Measurements from ENCODE around the gene RTRAF.

RTRAF gene

DNA sequence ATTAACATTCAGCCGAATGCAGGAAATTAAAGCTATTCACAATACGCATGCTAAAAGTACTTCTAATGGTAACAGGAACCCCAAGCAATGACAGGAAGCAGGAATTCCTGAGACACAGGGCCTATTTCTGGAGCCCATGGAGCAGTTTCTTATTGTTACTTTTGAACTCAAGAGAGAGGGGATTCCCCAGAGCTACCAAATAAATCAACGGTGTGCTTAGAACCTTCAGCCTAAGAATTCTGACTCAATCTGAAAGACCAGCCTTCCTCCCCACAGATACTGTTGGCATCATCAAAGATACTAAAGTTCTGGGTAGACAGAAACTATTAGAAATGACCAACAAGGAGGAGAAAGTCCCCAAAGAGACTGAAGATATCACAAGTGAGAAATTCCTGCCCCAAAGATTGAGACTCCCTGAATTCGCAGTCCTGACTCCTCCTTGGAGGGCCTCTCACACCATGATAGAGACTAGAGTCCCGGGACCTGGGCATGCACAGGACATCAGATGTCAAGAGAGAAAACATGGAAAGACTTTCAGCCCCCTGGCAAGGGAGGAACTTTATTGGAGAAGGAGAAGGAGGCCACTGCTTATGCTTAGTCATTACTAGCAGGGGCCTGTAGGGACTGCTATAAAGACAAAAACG, 32.7 kb downstream of the RTRAF start:
- DNase-seq = no peak

DNA sequence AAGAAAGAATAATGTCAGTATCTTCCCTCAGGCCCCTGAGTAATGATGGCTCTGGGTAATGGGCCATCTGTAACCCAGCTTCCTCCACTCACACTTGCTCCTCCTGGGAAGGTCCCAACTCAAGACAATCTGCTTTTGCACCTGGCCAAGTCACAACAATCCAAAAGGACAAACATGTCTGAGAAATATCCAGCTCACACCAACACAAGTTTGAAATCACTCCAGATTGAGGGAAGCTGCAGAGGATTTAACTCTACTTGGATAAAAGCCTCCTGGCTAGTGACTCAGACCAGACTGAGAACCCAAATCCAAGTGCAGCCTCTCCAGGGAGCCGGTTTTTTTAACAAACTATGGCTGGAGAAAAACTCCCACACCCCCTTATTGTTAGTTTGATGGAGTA, 34.2 kb downstream of the RTRAF start:
- DNase-seq = no peak

DNA sequence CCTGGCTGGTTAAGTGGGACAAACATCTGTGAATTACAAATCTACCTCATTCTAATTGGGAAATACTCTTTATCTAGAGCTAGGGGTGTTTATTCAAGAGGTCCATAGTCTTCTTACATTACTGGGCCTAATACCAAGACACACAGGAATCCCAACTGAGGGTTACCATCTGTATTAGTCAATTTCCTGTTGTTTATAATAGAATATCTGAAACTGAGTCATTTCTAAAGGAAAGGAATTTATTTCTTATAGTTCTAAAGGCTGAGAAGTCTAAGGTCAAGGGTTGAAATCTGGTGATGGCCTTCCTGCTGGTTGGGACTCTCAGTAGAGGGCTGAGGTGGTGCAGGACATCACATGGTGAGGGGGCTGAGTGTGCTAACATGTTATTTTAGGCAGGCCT, 36.0 kb downstream of the RTRAF start:
- no peak for DNase-seq

DNA sequence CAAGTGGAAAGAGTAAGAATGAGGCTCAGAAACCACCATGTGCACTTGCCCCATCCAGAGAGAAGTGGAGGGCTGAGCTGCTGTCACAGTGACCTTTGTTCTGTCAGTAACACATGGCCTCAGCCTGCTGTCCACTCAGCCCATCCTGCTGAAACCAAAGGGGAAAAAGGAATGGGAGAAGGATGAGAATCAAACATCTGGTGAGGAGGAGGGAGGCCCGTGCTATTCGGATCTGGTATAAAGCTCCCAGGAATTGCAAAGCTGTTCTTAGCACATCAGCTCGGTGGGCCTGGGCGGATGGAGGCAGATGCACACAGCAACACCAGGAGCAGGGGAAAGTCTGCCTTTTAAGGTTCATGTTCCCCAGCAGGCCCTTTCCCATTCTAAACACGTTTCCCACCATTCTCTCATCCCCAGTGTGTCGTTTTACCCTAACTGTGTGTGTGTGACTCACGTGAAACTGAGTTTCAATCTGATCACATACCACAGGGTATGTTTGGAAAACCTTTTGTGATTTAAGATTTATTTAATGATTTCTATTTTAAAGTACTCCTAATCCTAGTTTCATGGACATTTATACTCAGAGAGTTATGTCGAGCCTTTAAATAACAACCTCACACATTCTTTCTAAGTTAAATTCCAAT, 36.8 kb downstream of the RTRAF start:
- no peak for DNase-seq

DNA sequence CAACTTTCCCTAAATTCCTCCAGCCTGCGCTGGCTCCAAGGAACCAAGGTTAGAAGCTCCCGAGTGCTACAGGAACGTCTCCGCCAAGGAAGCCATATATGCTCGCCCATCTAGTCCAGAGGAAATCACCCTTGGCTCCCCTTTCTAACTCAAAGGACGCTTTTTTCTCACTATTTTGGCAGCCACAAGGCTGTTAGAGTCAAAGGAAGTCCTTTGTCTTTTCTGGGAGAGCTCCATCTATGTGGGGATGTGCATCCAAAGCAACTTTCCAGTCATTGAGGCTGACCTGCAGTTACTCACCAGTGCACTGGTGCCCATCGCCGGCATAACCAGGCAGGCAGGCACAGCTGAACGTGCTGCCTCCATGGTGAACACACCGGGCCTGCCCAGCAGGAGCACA, 37.6 kb downstream of the RTRAF start:
- DNase-seq = no peak

DNA sequence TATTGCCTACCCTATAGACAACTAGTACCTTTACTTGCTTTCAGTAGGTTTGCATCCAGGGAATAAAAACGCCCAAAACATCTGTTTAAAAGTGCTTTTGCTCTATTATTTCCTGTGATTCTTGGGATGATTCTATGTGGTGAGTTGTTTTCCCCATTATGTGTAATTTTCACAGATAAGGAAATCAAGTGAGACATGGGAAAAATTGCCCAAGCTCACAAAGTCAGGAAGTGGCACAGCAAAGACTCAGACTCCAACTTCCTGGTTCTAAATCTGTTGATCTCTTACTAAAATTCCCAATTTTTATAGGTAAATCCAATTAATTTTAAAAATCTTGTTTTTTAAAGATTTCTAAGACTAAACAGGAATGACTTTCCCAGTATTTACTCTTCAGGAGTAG, 40.5 kb downstream of the RTRAF start:
- DNase-seq = no peak

DNA sequence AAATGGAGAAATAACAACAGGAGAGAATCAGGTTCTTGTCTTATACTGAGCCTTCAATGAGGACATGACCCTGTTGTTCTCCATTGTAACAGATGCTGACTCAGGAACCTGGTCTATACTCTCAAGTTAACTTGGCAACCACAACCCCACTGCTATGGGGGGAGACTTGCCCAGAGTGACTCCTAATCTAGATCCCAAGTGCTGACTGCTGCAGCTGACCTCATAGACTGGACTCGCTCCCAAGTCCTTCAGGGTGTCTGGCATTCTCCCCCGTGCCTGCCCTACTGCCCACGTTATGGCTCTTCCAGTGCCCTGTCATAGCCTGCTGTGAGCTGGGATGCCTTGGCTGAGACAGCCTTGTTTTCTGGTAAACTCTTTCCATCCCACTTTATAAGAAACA, 42.4 kb downstream of the RTRAF start:
- no peak for DNase-seq

DNA sequence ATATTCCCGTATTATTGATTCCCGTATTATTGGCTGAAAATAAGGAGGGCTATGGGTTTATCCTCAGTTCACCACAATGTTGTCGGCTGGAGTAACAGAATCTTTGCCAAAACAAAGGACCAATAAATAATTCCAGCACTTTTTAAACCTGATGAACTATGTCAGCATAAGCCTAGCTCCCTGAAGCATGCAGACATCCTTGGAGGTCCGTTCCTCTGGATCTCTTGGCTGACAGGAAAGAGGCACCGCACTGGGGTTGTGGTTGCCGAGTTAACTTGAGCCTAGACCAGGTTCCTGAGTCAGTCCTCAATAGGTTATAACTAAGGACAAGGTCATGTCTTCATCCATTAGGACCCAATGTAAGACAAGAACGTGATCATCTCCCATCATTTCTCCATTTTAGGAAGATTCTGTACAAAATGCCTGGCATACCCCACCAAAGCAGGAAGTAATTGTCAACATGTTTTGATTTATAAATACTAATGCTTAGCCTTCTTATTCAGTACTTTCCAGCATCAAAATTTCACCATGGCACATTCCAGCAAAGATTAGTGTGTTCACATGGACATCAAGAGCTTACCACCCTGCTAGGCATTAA, 43.0 kb downstream of the RTRAF start:
- DNase-seq = no peak

DNA sequence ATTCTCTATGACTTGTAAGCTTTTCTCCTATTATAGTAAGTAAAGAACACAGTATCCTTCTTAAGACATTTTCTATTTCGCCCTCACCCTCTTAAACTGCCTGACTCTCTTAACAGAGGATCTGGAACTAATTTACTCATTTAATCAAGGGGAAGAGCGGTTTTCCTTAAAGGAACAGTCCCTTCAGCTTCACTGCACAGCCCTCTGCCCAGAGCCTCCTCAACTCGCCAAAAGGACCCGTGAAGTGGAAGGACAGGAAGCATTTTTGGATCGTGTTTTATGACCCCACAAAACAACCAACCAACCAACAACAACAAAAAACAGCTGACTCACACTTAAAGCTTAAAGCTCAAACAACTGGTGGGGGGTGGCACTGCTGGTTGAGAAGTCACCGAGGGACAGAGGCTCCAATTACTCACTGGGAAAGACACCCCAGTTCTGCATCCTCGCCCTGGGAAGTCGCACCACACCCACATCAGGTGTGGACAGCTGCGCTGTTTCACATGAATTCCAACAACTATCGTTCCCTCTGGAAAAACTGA, 43.8 kb downstream of the RTRAF start:
- DNase-seq = no peak

DNA sequence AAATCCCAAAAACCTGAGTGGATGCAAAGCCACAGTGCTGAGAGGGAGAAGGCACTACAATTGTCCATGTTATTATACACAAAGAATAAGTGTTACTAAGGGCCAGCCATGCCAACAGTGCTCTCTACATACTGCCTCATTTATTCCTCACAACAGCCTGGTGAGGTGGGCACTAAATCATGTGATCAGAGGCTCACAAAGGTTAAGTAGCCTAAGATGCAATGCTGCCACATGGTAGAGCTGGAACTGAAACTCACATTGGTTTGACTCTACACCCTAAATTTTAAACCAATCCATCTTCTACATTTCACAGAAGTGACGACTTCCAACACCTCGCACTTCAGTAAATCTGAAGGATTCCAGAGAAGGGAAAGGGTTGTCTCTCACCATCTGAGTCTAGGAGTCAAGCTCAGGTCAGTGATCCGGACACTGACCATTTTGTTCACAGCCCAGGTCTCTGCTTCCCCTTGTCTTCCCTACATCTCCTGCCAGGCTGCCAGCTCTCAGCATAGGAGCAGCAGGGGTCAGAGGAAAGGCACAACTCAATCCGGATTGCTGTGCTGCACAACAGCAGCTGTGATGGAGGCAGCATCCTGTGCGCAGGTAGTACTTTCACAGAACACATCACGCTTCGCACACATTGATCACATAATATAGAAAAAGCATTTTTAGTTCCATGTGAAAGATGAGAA, 49.9 kb downstream of the RTRAF start:
- no peak for DNase-seq

DNA sequence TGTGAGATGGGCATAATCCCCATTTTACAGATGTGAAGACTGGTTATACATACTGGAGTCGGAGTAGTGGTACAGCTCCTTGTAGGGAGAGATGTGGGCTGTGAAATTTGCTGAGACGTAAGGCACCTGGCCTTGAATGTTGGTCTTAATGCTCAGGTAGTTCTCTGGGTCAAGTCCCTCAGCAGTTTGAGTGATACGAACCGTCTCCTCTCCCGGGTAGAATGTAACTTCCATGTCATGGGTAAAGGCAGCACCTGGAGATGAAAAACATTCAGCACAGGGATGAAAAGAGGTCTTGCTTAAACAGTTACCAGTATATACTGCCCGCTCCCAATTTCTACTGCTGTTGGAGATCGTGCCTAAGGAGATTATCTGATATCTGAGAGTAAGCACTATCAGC, 51.3 kb downstream of the RTRAF start:
- DNase-seq = no peak

DNA sequence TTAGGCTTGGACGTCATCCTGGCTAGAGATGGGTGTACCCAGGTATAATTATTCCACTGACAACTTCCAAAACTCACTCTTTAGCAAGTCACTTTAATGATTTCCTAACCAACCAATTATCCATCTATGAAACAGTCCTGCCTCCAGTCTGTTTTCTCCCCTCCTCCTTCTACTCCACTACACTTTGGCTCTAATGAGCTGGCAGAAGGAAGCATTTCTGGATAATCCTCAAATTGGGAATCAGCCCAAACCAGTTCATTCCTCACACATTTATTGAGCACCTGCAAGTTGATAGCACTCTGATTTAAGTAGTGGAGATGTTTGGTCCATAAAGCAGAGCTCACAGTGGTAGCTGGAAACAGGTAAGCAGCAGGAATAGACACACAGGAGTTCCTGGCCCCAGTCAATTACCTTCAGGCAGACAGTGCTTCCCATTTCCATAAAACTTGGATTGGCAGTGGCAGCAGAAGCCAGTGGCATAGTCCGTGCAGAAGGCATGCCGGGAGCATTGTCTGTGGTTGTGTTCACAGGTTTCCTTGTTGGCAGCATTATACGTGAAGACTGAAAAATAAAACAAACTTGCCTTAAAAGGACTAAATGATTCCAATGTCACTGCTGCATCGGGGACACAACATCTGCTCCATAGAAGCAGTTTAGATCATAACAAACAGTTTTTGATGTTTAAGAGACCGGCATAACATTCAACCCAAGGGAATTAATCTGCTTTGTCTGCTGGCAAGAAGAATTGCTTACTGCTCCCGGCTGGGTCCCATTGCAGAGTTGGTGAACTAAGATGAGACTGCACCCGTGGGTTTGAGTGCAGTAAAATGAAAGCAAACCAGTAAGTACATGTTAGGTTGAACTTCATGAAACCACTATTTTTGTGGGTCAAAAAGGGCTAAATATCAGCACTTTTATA, 53.3 kb downstream of the RTRAF start:
- DNase-seq = no peak

DNA sequence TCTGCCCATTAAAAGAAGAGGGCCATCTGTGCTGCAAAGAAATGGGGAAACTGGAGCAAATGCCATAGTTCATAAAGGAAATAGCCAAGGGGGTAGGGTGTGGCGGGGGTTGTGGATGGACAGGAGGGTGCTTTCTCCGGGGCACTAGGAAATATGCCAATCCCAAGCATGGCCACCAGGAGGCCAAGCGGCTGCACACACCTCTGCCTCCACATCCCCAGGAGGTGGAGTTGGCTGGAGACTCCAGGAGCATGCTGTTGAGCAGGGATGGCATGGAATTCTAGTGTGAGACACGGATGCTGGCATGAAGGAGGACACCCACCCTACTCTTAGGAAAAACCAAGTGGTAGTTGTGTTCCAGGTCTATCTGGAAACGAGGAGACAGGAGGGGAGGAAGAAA, 54.3 kb downstream of the RTRAF start:
- DNase-seq = no peak

DNA sequence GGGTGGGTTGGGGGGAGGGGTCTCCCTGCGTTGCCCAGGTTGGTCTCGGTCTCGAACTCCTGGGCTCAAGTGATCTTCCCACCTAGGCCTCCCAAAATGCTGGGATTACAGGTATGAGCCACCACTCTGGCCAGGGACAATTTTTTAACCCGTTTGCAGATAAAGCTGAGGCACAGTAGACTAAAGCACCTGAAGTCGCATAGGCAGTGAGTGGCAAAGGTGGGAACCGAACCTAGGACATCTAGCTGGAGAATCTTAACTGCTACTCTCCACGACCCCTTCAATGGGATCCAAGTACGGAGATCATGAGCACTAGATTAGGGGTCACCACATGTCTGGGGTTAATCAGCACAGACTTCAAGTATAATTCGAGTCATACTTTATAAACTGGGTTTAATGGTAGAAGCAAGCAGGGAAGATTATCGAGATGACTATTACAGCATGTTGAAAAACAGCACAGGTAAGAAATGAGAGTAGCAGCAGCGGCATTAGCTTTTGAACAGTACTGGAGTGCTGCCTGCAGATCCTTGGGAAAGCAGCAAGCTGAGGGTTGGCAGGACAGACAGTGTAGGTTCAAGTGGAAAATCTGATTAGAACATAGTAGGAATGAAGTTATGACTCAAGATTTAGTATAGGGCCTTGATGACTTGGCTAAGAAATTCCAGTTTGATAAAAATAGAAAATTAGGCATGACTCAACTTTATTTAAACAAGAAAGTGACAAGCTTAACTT, 55.6 kb downstream of the RTRAF start:
- no peak for DNase-seq

DNA sequence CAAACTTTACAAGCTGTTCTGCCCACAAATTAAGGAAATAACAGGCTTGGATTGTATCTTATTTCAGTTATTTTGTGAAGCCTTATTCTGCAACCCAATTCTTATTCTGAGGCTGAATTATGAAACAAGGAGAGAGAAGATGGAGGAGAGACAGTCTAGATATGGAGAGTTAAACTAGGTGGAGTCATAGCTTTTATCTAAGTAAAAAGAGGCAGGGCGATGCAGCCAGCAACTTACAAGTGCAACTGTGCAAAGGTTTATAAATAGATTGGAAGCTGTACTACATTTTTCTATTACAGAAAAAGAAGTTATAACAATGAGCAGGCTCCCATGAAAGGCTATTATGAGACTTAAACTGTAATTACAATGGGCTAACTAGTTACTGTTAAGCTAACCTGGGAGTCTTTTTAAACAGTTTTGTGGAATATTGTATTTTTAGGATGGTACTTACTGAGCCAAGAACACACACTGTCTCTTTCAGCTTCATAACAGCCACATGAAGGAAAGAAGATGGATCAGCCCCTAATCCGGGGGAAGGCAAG, 57.1 kb downstream of the RTRAF start:
- DNase-seq = no peak

DNA sequence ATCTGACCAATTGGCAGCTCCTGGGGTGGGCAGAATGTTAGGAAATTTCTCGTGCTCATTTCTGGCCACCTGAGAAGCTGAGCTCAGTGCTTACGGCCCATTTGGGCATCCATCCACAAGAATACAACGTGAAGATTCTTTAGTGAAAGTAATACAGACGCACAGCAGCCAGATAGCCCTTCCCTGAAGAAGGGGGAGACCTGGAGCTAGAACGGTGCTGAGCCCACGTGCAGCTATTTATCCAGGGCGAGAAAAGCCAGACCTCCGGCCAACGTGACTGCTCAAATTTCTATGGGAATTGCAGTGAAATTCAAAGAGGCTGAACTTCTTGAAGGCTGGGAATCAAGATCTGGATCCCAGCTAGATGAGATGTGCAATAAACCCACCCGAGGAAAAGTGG, 58.8 kb downstream of the RTRAF start:
- DNase-seq = no peak

DNA sequence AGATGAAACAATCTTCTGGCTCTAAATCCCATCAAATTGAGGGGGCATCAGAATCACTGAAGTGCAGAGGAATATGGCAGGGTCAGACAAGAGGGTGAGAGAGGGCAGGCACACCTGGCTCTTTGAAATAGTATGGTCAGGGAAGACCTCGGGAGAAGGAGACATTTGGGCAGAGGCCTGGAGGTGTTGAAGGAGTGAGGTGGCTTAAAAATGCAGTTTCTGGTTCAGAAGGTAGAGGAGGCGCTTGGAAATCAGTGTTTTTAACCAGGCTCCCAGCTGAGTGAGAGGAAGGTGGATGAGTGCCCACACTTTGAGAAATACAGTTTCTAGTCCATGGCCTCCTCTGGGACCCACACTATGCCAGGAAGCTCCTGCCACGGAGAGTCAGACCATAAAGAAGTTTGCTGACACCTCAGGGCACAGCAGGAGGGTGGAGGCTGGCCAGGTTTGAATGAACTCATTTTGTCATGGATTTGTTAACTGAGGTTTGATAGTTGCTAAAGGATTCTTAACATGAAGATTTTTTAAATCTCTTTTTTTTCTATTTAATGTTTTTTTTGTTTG, 59.4 kb downstream of the RTRAF start:
- no peak for DNase-seq

DNA sequence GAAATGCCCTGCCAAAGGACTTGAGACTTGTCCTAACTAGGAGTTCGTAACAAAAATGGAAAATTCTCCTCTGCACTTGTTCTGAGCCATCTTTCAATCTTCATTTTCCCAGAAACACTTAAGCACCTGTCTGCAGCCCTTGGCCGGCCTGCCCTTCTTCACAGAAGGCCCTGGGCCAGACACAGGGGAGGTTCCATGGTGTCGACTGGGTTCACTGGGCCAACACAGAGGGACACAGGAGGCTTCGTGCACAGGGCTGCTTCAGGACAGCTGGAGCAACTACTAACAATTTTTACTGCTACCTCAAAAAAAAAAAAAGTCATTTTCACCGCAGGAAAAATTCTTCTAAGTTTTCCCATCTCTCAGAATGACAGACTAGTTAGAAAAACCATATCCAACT, 59.9 kb downstream of the RTRAF start:
- DNase-seq = no peak

DNA sequence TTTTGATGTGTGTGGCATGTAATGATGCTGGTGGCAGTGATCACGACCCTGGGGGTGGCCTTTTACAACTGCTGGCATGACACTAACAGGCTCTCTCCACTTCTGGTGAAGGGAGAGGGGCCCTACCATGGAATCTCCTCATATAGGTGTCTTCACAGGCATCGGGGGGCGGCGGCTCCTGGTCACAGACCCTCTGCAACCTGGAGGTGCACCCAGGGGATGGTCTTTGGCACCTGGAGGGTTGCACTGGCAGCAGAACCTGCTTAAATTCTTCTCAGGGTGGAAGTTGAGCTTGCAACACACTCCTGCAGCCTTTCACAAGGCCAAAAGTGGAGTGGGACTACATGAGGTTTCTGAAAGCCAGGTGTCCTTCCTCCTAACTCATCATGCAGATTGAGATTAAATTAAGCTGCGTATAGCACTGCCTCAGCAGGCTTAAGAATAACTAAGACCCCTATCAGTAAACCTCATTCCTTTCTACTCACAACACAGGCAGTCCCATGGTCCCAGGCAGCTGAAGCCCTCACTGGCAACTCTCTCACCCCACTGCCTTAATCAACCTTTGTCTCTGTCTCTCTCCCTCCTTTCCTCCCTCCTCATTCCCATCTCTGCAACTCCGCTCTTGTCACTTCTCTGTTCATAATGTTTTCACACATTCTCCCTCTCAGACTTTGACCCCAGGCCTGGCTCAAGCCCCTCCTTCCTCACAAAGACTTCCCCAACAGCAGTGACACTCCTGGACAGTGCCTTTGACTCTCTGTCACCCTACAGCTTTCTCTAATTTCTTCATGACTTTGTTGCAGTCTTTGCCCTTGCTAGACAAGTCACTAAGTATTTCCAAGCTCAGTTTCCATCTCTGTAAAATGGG, 60.6 kb downstream of the RTRAF start:
- DNase-seq = no peak

DNA sequence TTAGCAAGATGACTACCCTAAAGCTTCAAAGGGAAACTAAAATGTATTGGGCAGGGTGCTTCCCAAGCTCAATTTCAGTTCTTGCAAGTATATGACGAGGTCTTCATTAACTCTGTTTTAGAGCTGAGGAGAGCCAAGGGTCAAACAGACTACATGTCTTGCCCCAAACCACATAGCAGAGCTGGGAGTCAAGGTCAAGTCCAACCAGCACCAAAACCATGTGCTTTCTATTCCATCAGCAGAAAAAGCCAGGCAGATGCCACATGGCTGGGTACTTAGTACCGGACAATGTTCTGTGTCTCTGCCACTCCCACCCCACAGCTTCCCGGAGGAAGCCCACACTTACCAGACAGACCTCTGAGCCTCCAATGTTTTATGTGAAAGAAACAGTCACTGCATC, 61.9 kb downstream of the RTRAF start:
- no peak for DNase-seq
